Ishikawa (cell line): Measurements from ENCODE around the gene MED12.

ENCODE experiments used
- CEBPB ChIP-seq: IDR thresholded peaks from 2 replicates; pipeline ENCODE4 v1.6.1; 2012
- CREB1 ChIP-seq: IDR thresholded peaks from 2 replicates; pipeline ENCODE4 v1.6.1; 2012; ENCODE audit warnings: low read depth
- EGR1 ChIP-seq: IDR thresholded peaks from 2 replicates; pipeline ENCODE4 v1.6.1; 2012
- EP300 ChIP-seq: IDR thresholded peaks from 2 replicates; pipeline ENCODE4 v1.6.1; 2012; ENCODE audit warnings: borderline replicate concordance
- FOXM1 ChIP-seq: IDR thresholded peaks from 2 replicates; pipeline ENCODE4 v1.6.1; 2012; ENCODE audit warnings: low read depth, borderline replicate concordance
- NFIC ChIP-seq: IDR thresholded peaks from 2 replicates; pipeline ENCODE4 v1.6.1; 2012
- RAD21 ChIP-seq: IDR thresholded peaks from 2 replicates; pipeline ENCODE4 v1.6.1; 2012; ENCODE audit warnings: low read depth
- TAF1 ChIP-seq: IDR thresholded peaks from 2 replicates; pipeline ENCODE4 v1.6.1; 2012; ENCODE audit warnings: low read depth, mild to moderate bottlenecking
- TCF12 ChIP-seq: IDR thresholded peaks from 2 replicates; pipeline ENCODE4 v1.6.1; 2012; ENCODE audit warnings: low read depth
- TEAD4 ChIP-seq: IDR thresholded peaks from 2 replicates; pipeline ENCODE4 v1.6.1; 2012
- YY1 ChIP-seq: IDR thresholded peaks from 2 replicates; pipeline ENCODE4 v1.6.1; 2012; ENCODE audit warnings: low read depth
- ZBTB7A ChIP-seq: IDR thresholded peaks from 2 replicates; pipeline ENCODE4 v1.6.1; 2012; ENCODE audit warnings: low read depth
- TF ChIP-seq, protein P1 (sequence below): IDR thresholded peaks from 2 replicates; pipeline ENCODE4 v1.6.1; 2012
- TF ChIP-seq, protein P2 (sequence below): IDR thresholded peaks from 2 replicates; pipeline ENCODE4 v1.6.1; 2012
- TF ChIP-seq, protein P3 (sequence below): IDR thresholded peaks from 2 replicates; pipeline ENCODE4 v1.6.1; 2012; ENCODE audit warnings: low read depth, mild to moderate bottlenecking

MED12 gene

DNA sequence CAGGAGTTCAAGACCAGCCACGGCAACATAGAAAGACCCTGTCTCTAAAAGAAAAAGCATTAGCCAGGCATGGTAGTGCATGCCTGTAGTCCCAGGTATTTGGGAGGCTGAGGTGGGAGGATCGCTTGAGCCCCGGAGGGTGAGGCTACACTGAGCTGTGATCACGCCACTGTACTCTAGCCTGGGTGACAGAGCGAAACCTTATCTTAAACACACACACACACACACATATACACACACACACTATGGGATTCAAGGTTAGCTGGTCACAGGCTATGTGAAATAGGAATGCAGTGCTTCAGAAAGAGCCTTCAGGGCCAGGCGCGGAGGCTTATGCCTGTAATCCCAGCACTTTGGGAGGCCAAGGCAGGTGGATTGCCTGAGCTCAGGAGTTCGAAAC is 49.7 kb downstream of the MED12 start:
- TF ChIP-seq EGR1, result no peak
- TF ChIP-seq CEBPB, result no peak
- TF ChIP-seq TAF1, result no peak
- no peak for TF ChIP-seq TCF12
- no peak for TF ChIP-seq RAD21

DNA sequence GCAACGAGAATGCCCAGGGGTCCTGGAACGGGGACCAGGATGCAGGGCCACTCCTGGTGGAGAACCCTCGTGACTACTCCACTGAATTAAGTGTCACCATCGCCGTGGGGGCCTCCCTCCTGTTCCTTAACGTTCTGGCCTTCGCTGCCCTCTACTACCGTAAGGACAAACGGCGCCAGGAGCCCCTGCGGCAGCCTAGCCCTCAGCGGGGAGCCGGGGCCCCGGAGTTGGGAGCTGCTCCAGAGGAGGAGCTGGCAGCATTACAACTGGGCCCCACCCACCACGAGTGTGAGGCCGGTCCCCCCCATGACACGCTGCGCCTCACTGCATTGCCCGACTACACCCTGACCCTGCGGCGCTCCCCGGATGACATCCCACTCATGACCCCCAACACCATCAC is 51.2 kb downstream of the MED12 start:
- TF ChIP-seq ZBTB7A, result no peak
- no peak for TF ChIP-seq CEBPB
- TF ChIP-seq, protein P1, sequence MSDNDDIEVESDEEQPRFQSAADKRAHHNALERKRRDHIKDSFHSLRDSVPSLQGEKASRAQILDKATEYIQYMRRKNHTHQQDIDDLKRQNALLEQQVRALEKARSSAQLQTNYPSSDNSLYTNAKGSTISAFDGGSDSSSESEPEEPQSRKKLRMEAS, result no peak
- TF ChIP-seq EGR1, result no peak
- no peak for TF ChIP-seq RAD21
- TF ChIP-seq TCF12, result no peak
- TF ChIP-seq NFIC, result no peak
- no peak for TF ChIP-seq EP300
- TF ChIP-seq FOXM1, result no peak
- TF ChIP-seq, protein P2, sequence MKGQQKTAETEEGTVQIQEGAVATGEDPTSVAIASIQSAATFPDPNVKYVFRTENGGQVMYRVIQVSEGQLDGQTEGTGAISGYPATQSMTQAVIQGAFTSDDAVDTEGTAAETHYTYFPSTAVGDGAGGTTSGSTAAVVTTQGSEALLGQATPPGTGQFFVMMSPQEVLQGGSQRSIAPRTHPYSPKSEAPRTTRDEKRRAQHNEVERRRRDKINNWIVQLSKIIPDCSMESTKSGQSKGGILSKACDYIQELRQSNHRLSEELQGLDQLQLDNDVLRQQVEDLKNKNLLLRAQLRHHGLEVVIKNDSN, result no peak
- no peak for TF ChIP-seq TAF1
- TF ChIP-seq YY1, result no peak
- TF ChIP-seq, protein P3, sequence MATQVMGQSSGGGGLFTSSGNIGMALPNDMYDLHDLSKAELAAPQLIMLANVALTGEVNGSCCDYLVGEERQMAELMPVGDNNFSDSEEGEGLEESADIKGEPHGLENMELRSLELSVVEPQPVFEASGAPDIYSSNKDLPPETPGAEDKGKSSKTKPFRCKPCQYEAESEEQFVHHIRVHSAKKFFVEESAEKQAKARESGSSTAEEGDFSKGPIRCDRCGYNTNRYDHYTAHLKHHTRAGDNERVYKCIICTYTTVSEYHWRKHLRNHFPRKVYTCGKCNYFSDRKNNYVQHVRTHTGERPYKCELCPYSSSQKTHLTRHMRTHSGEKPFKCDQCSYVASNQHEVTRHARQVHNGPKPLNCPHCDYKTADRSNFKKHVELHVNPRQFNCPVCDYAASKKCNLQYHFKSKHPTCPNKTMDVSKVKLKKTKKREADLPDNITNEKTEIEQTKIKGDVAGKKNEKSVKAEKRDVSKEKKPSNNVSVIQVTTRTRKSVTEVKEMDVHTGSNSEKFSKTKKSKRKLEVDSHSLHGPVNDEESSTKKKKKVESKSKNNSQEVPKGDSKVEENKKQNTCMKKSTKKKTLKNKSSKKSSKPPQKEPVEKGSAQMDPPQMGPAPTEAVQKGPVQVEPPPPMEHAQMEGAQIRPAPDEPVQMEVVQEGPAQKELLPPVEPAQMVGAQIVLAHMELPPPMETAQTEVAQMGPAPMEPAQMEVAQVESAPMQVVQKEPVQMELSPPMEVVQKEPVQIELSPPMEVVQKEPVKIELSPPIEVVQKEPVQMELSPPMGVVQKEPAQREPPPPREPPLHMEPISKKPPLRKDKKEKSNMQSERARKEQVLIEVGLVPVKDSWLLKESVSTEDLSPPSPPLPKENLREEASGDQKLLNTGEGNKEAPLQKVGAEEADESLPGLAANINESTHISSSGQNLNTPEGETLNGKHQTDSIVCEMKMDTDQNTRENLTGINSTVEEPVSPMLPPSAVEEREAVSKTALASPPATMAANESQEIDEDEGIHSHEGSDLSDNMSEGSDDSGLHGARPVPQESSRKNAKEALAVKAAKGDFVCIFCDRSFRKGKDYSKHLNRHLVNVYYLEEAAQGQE, result no peak

DNA sequence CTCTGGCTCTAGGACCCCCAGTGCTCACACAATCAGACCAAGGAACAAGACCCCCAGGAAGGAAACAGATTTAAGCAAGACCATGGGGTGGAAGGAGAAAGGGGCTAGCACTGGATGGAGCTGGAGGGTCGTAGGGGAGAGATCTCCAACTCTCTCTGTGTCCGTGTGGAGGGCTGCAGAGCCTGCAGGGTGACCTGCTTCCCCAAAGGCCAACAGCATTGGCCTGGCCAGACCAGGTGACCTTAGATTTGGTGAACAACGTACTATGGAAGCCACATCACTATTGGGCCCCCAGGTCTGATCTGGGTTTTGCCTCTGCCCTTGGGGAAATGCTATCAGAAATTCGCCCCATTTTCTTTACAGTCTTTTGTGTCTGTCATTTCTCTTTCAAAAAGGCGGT is 52.3 kb downstream of the MED12 start:
- no peak for TF ChIP-seq NFIC
- no peak for TF ChIP-seq YY1
- TF ChIP-seq EP300, result no peak
- no peak for TF ChIP-seq ZBTB7A

DNA sequence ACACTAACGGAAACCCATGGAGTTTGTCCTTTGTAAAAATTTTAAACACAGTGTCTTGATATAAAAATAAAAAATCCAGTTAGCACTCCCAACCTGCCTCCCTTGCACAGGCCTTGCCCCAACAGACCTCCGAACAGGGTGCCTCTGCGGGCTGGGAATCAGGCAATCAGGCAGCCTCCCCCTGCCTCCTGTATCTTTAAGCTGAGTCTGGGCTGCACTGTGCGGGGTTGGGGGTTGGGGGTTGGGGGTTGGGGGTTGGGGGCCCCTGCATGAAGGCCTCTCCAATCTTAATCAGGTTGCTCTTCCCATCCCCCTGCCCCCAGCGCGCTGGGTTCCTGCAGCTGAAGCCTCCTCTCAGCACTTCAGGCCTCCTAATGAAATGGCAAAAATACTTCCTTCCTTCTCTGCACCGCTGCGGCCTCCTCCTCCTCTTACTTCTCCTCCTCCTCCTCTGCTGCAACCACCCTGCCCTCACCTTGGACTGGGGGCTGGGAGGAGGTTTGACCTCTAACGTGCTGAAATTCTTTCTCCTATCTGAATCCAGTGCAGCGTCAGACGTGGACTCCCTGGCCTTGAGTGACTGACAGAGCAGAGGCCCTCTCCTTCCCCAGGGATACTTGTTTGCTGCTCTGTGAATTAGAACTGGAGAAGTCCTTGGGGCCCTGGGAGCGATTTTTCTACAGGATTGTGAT is 52.9 kb downstream of the MED12 start:
- no peak for TF ChIP-seq CEBPB
- TF ChIP-seq, protein P1, result no peak
- no peak for TF ChIP-seq CREB1
- no peak for TF ChIP-seq TEAD4
- no peak for TF ChIP-seq YY1
- TF ChIP-seq FOXM1, result no peak
- TF ChIP-seq TCF12, result no peak
- TF ChIP-seq RAD21, result no peak
- TF ChIP-seq, protein P3, result no peak
- no peak for TF ChIP-seq ZBTB7A
- TF ChIP-seq, protein P2, result no peak
- TF ChIP-seq TAF1, result no peak
- no peak for TF ChIP-seq EP300
- no peak for TF ChIP-seq NFIC
- no peak for TF ChIP-seq EGR1

DNA sequence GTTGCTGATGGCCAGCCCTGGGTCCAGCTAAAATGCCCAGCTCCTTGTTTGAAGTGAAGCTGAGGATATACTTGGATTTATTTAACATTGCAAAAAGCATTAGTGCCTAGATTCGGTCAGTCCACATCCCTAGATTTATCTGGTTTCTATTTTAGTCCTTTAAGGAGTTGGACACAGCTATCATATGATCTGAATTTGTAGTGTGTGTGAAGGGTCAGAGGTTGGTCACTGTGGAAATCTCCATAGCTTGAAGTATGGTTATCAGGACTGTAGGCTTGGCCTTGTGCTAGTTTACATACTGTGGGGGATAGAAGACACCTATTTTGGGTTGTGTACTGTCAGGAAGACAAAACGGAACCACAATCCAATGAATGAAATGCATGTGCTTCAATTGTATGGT is 55.0 kb downstream of the MED12 start:
- no peak for TF ChIP-seq NFIC
- TF ChIP-seq TCF12, result no peak
- TF ChIP-seq CEBPB, result no peak
- no peak for TF ChIP-seq EGR1
- TF ChIP-seq, protein P3, result no peak
- no peak for TF ChIP-seq FOXM1
